ENCODE data around the gene COL13A1. TPM values are rescaled to one million over a fixed set of nuclear protein-coding genes. Genes with fewer than 3 reads are reported as not detected.

The COL13A1 gene
- total and polyA plus RNA-seq, 4 donors, result 0.17 to 0.47 (median 0.18) TPM

DNA sequence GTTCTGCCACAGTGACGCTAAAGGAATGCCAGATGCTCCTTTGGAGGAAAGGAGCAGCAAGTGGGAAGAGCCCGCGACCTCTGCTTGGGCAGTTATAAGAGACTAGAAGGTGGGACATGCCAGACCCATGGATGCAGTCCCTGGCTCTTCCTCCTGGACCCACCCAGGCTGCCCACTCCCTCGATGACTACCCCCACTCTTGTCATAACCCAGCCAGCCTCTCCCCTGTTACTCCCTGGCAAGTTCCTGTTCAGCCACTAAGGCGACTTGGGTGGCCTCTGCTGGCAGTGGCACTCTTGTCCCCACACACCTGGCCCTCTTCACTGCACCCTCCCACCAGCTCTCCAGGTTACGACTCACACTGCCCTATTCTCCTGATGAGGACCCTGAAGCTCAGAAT lies 33.5 kb downstream of the COL13A1 start:
- Histone ChIP-seq H3K4me1 (ENCODE audit: control insufficient read depth in 4 of 4, insufficient read depth in 4 of 4, low read length in 3 of 4) (no peaks in the 10 kb centered on the region), H3K27ac (ENCODE audit: low read depth in 1 of 2, low read length in 2 of 2) (no peak overlapping the region), H3K9me3 (ENCODE audit: control insufficient read depth in 4 of 4, low read length in 3 of 4) (no peaks in the 10 kb centered on the region), H3K4me3 (ENCODE audit: low read depth in 1 of 3, low read length in 3 of 3) (no peak overlapping the region), H3K27me3 (ENCODE audit: control insufficient read depth in 4 of 4, insufficient read depth in 4 of 4, low read length in 3 of 4) (peaks cover 0 to 2% (median 0%) of the 10 kb centered on the region in 4 donors), H3K9ac (ENCODE audit: low read depth in 1 of 2, low read length in 2 of 2) (no peak overlapping the region), H3K36me3 (ENCODE audit: control insufficient read depth in 4 of 4, insufficient read depth in 3 of 4, low read depth in 1 of 4, low read length in 3 of 4) (no peaks in the 10 kb centered on the region)
- 84% methylated on average over 6 of the region's 6 CpGs for WGBS
- TF ChIP-seq, protein P1, sequence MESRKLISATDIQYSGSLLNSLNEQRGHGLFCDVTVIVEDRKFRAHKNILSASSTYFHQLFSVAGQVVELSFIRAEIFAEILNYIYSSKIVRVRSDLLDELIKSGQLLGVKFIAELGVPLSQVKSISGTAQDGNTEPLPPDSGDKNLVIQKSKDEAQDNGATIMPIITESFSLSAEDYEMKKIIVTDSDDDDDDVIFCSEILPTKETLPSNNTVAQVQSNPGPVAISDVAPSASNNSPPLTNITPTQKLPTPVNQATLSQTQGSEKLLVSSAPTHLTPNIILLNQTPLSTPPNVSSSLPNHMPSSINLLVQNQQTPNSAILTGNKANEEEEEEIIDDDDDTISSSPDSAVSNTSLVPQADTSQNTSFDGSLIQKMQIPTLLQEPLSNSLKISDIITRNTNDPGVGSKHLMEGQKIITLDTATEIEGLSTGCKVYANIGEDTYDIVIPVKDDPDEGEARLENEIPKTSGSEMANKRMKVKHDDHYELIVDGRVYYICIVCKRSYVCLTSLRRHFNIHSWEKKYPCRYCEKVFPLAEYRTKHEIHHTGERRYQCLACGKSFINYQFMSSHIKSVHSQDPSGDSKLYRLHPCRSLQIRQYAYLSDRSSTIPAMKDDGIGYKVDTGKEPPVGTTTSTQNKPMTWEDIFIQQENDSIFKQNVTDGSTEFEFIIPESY (IDR thresholded peaks at IDR 0.05), result no peak
- TF ChIP-seq YY1 (IDR thresholded peaks at IDR 0.05), result no peak
- no peak for TF ChIP-seq RAD21 (IDR thresholded peaks at IDR 0.05)
- no peak for TF ChIP-seq TAF1 (conservative IDR thresholded peaks at IDR 0.05)
- TF ChIP-seq, protein P2, sequence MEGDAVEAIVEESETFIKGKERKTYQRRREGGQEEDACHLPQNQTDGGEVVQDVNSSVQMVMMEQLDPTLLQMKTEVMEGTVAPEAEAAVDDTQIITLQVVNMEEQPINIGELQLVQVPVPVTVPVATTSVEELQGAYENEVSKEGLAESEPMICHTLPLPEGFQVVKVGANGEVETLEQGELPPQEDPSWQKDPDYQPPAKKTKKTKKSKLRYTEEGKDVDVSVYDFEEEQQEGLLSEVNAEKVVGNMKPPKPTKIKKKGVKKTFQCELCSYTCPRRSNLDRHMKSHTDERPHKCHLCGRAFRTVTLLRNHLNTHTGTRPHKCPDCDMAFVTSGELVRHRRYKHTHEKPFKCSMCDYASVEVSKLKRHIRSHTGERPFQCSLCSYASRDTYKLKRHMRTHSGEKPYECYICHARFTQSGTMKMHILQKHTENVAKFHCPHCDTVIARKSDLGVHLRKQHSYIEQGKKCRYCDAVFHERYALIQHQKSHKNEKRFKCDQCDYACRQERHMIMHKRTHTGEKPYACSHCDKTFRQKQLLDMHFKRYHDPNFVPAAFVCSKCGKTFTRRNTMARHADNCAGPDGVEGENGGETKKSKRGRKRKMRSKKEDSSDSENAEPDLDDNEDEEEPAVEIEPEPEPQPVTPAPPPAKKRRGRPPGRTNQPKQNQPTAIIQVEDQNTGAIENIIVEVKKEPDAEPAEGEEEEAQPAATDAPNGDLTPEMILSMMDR (IDR thresholded peaks at IDR 0.05; ENCODE audit: low read depth, low read length, missing input control), result no peak
- TF ChIP-seq HNF4A (conservative IDR thresholded peaks at IDR 0.05), result no peak
- TF ChIP-seq, protein P3, sequence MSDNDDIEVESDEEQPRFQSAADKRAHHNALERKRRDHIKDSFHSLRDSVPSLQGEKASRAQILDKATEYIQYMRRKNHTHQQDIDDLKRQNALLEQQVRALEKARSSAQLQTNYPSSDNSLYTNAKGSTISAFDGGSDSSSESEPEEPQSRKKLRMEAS (IDR thresholded peaks at IDR 0.05), result no peak
- no peak for DNase-seq (ENCODE audit: low spot score)

DNA sequence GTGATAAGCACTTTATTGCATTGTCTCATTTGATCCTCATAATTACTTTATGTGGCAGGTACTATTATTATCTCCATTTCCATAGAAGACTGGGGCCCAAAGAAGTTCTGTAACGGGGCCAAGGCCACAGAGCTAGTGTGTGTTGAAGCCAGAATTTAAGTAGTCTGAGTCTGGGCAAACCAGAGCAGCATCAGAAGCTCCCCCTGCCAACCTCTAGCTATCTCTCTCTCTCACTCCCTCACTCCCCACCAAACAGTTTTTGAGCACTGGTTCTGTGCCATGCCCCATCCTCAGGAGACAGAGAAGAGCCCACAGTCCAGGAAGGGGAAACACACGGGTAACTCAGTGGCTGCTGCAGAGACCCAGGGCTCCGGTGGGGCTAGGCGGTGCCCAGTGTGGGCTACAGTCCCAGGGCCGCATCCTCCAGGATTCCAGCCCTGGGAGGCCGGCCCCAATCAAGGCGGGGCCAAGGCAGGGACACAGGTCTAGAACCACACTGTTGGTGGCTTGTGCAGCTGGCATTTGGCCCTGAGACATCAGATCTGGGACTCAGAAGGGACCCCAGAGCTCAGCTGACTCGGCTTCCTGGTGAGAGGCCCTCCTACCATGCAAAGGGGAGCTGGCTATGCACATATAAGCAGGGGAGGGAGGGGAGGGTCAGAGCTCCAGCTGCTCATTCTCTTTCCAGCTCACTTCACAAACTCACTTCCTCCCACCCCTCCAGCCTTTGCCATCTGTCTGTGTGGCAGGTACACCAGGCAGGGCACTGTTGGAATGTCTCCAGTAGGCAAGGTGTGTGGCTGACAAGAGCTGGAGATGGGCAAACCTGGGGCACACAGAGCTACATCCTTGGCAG lies 34.4 kb downstream of the COL13A1 start:
- TF ChIP-seq, protein P3 (IDR thresholded peaks at IDR 0.05), result no peak
- TF ChIP-seq HNF4G (IDR thresholded peaks at IDR 0.05) (no peak), EGR1 (IDR thresholded peaks at IDR 0.05; ENCODE audit: low read depth in 2 of 2) (no peak), SP1 (IDR thresholded peaks at IDR 0.05) (no peak), FOXA2 (IDR thresholded peaks at IDR 0.05) (no peak), FOXA1 (IDR thresholded peaks at IDR 0.05) (no peak), RAD21 (IDR thresholded peaks at IDR 0.05) (no peak)
- TF ChIP-seq, protein P4, sequence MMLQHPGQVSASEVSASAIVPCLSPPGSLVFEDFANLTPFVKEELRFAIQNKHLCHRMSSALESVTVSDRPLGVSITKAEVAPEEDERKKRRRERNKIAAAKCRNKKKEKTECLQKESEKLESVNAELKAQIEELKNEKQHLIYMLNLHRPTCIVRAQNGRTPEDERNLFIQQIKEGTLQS (IDR thresholded peaks at IDR 0.05), result no peak
- H3K4me1 ChIP-seq (ENCODE audit: control insufficient read depth in 4 of 4, insufficient read depth in 4 of 4, low read length in 3 of 4), result no peaks in the 10 kb centered on the region
- 69% methylated on average over 8 of the region's 8 CpGs for WGBS
- H3K9ac ChIP-seq (ENCODE audit: low read depth in 1 of 2, low read length in 2 of 2), result no peak overlapping the region
- no peak overlapping the region for H3K27ac ChIP-seq (ENCODE audit: low read depth in 1 of 2, low read length in 2 of 2)
- peaks cover 0 to 2% (median 0%) of the 10 kb centered on the region in 4 donors for H3K27me3 ChIP-seq (ENCODE audit: control insufficient read depth in 4 of 4, insufficient read depth in 4 of 4, low read length in 3 of 4)
- no peak for DNase-seq (ENCODE audit: low spot score)
- no peaks in the 10 kb centered on the region for H3K36me3 ChIP-seq (ENCODE audit: control insufficient read depth in 4 of 4, insufficient read depth in 3 of 4, low read depth in 1 of 4, low read length in 3 of 4)
- H3K4me3 ChIP-seq (ENCODE audit: low read depth in 1 of 3, low read length in 3 of 3), result no peak overlapping the region
- H3K9me3 ChIP-seq (ENCODE audit: control insufficient read depth in 4 of 4, low read length in 3 of 4), result no peaks in the 10 kb centered on the region

DNA sequence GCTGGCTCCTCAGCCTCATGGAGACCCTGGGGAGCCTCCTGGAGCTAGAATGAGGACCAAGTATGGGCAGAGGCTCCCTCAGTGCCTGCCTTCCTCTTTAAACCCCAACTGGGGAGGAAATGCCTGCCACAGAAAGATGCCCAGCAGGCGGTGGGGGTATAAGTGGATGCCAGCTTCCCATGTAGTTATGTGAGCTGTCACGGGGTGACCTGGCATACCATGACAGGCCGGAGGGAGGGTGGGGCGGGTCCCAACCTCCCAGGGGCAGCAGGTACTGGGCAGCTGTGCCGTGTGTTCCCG lies 35.0 kb downstream of the COL13A1 start:
- H3K4me1 ChIP-seq (ENCODE audit: control insufficient read depth in 4 of 4, insufficient read depth in 4 of 4, low read length in 3 of 4), result no peaks in the 10 kb centered on the region
- no peak overlapping the region for H3K4me3 ChIP-seq (ENCODE audit: low read depth in 1 of 3, low read length in 3 of 3)
- H3K27me3 ChIP-seq (ENCODE audit: control insufficient read depth in 4 of 4, insufficient read depth in 4 of 4, low read length in 3 of 4), result peaks cover 0 to 2% (median 0%) of the 10 kb centered on the region in 4 donors
- no peaks in the 10 kb centered on the region for H3K36me3 ChIP-seq (ENCODE audit: control insufficient read depth in 4 of 4, insufficient read depth in 3 of 4, low read depth in 1 of 4, low read length in 3 of 4)
- no peaks in the 10 kb centered on the region for H3K9me3 ChIP-seq (ENCODE audit: control insufficient read depth in 4 of 4, low read length in 3 of 4)
- no peak overlapping the region for H3K27ac ChIP-seq (ENCODE audit: low read depth in 1 of 2, low read length in 2 of 2)
- 85% methylated on average over 6 of the region's 6 CpGs for WGBS
- H3K9ac ChIP-seq (ENCODE audit: low read depth in 1 of 2, low read length in 2 of 2), result no peak overlapping the region
- no peak for DNase-seq (ENCODE audit: low spot score)
- no peak for TF ChIP-seq NR2F2 (IDR thresholded peaks at IDR 0.05)
- TF ChIP-seq EGR1 (IDR thresholded peaks at IDR 0.05; ENCODE audit: low read depth in 2 of 2), result no peak
- no peak for TF ChIP-seq FOXA2 (IDR thresholded peaks at IDR 0.05)
- TF ChIP-seq HNF4A (conservative IDR thresholded peaks at IDR 0.05), result no peak
- TF ChIP-seq, protein P4 (IDR thresholded peaks at IDR 0.05), result no peak
- no peak for TF ChIP-seq JUND (IDR thresholded peaks at IDR 0.05)
- TF ChIP-seq YY1 (IDR thresholded peaks at IDR 0.05), result no peak
- TF ChIP-seq, protein P3 (IDR thresholded peaks at IDR 0.05), result no peak
- TF ChIP-seq SP1 (IDR thresholded peaks at IDR 0.05), result no peak
- no peak for TF ChIP-seq GABPA (IDR thresholded peaks at IDR 0.05 in 1 of 2, conservative IDR thresholded peaks at IDR 0.05 in 1 of 2)
- TF ChIP-seq TAF1 (conservative IDR thresholded peaks at IDR 0.05), result no peak
- TF ChIP-seq, protein P5, sequence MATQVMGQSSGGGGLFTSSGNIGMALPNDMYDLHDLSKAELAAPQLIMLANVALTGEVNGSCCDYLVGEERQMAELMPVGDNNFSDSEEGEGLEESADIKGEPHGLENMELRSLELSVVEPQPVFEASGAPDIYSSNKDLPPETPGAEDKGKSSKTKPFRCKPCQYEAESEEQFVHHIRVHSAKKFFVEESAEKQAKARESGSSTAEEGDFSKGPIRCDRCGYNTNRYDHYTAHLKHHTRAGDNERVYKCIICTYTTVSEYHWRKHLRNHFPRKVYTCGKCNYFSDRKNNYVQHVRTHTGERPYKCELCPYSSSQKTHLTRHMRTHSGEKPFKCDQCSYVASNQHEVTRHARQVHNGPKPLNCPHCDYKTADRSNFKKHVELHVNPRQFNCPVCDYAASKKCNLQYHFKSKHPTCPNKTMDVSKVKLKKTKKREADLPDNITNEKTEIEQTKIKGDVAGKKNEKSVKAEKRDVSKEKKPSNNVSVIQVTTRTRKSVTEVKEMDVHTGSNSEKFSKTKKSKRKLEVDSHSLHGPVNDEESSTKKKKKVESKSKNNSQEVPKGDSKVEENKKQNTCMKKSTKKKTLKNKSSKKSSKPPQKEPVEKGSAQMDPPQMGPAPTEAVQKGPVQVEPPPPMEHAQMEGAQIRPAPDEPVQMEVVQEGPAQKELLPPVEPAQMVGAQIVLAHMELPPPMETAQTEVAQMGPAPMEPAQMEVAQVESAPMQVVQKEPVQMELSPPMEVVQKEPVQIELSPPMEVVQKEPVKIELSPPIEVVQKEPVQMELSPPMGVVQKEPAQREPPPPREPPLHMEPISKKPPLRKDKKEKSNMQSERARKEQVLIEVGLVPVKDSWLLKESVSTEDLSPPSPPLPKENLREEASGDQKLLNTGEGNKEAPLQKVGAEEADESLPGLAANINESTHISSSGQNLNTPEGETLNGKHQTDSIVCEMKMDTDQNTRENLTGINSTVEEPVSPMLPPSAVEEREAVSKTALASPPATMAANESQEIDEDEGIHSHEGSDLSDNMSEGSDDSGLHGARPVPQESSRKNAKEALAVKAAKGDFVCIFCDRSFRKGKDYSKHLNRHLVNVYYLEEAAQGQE (IDR thresholded peaks at IDR 0.05), result no peak
- TF ChIP-seq RAD21 (IDR thresholded peaks at IDR 0.05), result no peak
- TF ChIP-seq RXRA (IDR thresholded peaks at IDR 0.05), result no peak
